Jurkat, Clone E6-1 (cell line): ENCODE results near the gene NAV3.

Source experiments
- DNase-seq: peaks from one replicate; pipeline ENCODE4 v3.0.0-alpha.2; 2011; ENCODE audit warnings: low read depth, low spot score
- H3K4me3 ChIP-seq: 2 replicates; pipeline ENCODE4 v1.5.1; 2011; ENCODE audit warnings: mild to moderate bottlenecking, low read length, control low read depth, moderate library complexity

Gene NAV3

DNA sequence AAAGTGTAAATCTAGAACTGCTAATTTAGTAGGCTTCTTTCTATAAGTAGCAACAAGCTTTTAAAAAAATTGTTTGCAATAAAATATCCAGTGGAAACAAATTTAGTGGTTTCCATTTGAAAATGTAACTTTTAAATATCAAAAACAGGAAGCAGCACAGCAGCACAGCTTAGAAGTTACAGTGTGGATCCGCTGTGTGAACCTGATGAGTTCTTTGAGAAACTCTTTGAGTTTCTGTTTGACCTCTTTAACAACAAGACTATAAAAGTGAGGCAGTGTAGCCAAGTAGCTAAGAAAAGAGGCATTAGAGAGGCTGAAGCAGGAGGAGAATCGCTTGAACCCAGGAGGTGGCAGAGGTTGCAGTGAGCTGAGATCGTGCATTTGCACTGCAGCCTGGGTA, 178.3 kb downstream of the NAV3 start:
- no peak overlapping the region for H3K4me3 ChIP-seq
- DNase-seq, result no peak

DNA sequence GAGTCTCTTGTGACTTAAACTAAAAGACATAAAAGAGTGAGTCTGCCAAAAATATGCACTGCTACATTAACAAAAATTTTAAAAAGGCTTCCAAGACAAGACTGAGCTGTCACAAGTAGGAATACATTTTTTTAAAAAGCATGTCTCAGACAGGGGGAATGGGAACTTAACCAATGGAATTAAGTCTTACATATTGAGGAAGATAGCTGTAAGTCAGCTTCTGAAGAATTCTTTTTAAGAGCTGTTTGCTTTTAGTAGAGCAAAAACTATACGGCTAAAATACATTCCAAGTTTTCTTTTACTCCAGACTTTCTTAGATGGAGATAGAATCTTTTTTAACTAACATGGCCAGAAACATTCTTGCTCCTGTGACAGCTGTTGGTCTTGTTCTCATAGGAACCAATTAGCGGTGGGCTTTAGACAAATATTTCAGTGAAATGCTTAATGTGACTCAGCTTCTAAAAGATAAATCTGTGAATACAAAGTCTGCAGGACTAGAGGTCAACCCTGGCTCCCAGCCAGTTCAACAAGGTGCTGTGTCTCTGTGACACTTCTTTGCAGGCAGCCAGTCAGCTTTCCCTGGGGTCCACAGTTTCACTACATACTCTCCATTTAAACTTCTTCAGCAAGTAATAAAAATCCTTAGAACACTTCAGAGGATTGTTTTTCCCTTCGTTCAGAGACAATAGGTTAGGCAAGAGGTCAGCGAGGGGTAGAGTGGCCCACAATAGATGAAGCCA, 187.6 kb downstream of the NAV3 start:
- no peak overlapping the region for H3K4me3 ChIP-seq
- DNase-seq, result no peak

DNA sequence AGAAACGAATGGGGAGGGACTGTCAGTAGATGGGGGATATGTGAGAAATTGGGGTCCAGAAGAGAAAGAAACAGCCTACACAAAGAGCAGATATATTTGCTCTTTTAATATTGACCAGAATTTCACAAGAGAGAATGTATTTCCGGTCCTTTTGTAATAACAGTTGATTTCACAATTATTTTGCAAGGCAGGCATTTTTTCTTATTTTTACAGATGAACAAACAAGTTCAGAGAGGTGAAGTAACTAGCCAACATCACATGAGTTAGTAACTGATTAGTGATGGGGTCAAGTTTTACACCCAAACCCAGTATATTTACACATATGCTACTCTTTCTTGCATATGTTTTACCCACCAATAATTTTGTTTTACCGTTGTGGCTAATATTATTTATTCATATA, 188.2 kb downstream of the NAV3 start:
- no peak for DNase-seq
- no peak overlapping the region for H3K4me3 ChIP-seq

DNA sequence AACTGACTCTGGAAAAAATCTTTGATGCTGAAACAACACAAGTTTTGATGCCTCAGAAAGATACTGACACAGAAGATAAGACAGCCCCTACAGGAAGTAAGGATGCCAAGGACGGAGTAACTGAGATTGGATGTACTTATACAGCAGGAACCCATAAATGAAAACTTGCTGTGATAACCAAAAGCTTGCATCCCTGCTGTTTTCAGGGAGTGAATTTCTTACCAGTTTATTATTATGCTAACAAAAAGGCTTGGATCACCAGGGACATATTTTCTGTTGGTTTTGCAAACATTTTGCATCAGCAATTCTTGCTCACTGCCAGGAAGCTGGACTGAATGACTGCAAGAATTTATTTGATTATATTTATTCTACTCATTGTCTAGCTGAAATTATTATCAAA, 197.7 kb downstream of the NAV3 start:
- DNase-seq, result no peak

DNA sequence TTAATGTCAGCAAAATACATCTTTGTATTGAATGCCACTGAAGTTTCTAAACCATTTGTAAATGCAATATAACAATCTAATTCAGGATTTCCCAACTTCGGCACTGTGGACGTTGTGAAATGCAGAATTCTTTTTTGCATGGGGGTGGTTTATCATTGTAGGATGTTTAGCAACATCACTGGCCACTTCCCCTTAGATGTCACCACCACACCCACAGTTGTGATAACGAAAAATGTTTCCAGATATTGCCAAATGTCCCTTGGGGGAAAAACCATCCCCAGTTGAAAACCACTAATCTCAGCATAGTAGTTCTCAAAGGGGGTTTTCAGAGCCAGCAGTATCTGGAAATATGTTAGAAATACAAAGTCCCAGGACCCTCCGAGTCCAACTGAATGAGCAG, 203.3 kb downstream of the NAV3 start:
- DNase-seq, result no peak
- no peak overlapping the region for H3K4me3 ChIP-seq

More for the DNA sequence above, 197.7 kb downstream of the NAV3 start:
- no peak overlapping the region for H3K4me3 ChIP-seq

DNA sequence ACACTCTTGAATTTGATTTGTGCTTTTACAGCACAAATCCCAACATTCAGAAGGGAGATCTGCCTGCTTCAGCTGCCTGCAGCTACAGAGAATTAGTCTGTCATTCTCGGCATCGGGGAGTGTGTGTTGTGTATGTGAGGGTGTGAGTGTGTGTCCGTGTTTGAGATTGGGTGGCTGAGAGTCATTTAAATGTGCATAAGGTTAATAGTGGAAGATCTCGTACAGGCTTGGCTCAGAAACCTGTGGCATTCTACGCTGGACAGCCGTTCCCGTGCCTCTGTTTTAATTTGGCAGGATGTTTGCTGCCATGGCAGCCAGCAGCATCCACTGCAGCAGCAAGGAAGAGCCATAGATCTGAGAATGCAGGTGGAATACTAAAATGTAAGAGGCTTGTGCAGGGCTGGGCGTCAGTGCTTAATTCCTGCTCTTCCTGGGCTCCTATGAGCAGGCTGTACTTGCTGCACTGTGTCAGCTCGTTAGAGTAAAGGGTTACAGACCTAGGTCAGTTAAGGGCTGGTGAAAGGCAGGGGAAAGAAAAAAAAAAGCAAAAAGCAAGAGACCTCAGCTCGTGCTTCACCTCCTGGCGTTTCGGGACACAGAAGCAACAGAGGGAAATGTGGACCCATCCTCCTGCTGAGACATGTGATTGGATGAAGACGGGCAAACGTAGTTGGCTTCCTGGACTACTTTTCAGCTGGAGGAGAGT, 205.4 kb downstream of the NAV3 start:
- DNase-seq, result no peak
- H3K4me3 ChIP-seq, result no peak overlapping the region

DNA sequence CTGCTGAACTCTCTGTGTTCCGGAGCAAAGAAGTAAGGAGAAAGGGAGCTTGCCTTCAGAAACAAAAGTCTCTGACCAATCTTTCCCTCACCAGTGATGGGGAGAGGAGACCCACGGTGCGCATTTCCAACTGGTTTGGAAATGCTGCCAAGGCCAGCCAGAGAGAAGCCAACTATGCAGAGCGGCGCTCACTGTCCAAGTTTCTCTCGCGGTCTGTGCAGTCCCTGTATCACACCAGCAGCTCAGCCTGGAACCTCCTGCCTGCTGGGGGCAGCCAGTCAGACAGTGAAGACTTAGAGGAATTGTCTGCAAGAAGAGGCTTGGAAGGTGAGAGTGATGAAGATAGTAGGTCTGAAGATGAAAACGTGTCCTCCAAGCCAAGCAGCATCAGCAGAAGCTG, 206.2 kb downstream of the NAV3 start:
- no peak overlapping the region for H3K4me3 ChIP-seq
- no peak for DNase-seq

DNA sequence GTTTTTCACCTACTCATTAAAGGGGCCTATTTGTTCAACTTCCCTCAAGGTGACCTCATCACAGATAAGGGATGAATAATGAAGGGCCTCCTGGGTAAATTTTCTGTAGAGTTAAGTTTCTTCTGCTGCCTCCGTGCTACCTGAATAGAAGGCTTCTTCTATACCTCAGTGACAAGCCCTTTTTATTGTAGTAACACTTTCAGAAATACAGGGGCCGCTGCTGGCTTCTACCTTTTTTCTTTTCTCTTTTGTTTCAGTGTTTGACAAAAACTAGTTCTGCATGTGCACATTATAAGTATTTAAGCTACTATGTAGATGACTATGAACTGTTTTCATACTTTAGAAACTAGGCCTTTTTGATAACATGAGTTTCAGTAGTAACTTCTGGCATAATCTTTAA, 207.0 kb downstream of the NAV3 start:
- H3K4me3 ChIP-seq, result no peak overlapping the region
- no peak for DNase-seq

DNA sequence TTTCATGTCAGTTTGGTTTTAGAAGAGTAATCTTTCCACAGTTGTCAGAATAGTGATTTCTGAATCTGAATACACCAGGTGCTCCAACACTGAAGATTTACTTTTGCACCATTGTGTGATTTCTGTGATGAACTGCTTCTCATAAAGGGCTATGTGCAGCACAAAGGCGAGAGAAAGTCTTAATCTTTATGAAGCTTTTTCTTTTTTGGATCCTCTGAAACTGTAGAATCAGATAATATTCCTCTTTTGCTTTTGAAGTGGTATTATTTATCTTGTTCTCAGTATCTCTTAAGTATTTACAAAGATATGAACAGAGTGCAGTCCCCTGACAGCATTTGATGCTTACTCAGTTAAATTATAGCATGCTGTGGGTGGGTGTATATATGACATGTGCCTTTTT, 207.8 kb downstream of the NAV3 start:
- no peak for DNase-seq

DNA sequence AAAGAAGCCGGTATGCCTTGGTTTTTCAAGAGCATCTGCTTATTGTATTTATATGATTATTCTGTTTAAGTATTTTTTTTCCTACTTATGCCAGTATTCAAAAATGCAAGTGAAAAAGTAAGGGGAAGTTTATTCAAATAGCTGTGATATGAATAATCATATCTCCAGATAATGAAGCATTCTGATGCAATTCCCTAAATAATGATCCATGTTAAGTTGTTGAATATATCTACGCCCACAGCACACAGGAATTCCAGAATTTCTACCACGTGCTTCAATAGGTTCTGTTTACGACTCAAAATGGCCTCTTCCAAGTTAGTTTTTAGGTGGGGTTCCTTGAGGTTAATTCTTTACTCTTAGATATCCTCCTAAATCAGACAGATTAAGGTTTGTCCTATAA, 208.3 kb downstream of the NAV3 start:
- H3K4me3 ChIP-seq, result no peak overlapping the region
- DNase-seq, result no peak

More for the DNA sequence above, 207.8 kb downstream of the NAV3 start:
- no peak overlapping the region for H3K4me3 ChIP-seq

DNA sequence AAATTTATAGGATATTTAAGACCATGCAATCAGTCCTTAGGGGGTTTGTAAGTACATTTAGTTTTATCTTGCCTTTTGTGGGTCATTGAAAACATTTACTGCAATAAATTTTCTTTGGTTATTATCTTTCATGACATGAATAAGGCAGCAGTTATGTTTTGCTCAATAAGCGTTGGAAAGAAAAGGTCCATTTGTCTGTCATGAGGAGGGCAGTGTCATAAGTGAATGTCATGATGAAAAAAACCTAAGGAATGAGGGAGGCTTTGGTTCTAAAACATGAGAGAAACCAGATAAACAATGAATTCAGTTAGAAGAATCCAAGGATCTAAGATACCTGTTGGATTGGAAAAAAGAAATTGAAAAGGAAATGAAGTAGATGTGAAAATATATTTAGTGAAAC, 209.4 kb downstream of the NAV3 start:
- H3K4me3 ChIP-seq, result no peak overlapping the region
- DNase-seq, result no peak

DNA sequence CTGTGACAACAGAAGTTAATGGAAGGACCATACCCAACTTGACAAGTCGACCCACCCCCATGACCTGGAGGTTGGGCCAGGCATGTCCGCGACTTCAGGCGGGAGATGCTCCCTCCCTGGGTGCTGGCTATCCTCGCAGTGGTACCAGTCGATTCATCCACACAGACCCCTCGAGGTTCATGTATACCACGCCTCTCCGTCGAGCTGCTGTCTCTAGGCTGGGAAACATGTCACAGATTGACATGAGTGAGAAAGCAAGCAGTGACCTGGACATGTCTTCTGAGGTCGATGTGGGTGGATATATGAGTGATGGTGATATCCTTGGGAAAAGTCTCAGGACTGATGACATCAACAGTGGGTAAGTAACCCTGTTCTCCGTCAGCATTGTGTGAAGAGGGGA, 220.1 kb downstream of the NAV3 start:
- no peak overlapping the region for H3K4me3 ChIP-seq
- no peak for DNase-seq

DNA sequence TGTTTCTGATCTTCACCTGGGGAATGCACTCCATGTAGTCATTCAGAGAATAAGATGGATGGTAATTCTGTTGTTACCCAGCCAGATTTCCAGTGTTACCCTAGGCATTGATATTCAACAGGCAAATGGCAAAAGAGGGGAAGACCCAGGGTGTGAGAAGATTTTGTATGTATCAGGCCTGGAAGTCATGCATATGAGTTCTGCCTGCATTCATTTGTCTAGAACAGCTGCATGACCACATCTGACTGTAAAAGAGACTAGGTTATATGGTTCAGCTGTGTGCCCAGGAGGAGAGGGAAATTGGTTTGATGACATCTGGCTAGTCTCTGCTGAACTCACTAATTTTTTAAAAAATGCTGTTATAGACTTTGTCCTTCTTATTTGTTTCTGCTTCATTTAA, 224.9 kb downstream of the NAV3 start:
- no peak for DNase-seq
- no peak overlapping the region for H3K4me3 ChIP-seq

DNA sequence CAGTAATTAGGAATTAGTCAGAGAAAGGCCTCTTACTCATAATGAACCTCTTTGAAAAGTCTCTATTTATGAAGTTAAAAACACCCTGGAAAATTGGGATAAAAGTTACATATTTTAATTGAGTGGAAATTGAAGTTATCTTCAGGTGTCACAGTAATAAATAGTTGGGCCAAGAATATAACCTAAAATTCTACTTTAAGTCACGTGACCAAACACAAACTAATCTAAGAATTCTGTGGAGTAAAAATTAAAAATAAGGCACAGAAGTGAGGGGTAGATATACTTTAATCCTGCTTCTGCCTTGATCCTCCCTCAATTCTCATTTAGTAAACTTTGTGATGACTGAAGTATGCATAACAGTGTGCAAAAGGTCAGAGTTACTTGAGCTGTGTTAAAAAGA, 226.4 kb downstream of the NAV3 start:
- no peak for DNase-seq
- H3K4me3 ChIP-seq, result no peak overlapping the region

DNA sequence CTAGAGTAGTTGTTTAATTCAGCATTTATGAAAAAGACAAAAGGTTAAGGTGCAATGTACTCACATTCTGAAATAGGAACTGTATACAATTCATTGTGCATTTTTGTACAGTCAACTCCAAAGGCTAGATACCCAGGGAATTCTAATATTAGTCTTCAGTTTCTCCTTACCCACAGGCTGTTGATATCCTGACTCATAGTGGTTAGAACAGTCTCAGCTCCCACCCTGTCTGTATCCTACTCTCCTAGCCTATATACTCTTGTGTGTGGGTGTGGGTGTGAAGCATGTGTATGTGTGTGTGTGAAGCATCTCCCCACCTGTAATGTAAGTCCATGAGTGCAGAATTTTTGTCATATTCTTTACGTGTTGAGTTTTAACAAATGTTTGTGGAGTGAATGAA, 229.5 kb downstream of the NAV3 start:
- DNase-seq, result no peak
- H3K4me3 ChIP-seq, result no peak overlapping the region

DNA sequence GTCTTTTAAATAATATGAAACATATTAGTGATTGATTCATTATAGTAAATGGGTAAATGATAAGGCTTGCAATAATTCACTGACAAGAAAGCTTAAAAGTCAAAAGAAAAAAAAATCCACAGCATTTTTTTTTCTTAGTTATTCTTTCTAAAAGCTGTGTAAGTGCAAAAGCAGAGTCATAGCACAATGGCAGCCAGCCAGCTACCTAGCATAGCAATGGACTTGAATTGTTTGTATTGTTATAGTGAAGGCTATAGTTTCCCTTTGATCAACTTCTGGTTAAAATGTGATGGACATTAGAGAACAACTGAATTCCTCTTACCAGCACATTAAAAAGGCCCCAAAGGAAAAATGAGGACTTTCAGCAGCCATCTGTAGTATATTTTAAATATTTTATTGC, 232.1 kb downstream of the NAV3 start:
- no peak for DNase-seq
- H3K4me3 ChIP-seq, result no peak overlapping the region

DNA sequence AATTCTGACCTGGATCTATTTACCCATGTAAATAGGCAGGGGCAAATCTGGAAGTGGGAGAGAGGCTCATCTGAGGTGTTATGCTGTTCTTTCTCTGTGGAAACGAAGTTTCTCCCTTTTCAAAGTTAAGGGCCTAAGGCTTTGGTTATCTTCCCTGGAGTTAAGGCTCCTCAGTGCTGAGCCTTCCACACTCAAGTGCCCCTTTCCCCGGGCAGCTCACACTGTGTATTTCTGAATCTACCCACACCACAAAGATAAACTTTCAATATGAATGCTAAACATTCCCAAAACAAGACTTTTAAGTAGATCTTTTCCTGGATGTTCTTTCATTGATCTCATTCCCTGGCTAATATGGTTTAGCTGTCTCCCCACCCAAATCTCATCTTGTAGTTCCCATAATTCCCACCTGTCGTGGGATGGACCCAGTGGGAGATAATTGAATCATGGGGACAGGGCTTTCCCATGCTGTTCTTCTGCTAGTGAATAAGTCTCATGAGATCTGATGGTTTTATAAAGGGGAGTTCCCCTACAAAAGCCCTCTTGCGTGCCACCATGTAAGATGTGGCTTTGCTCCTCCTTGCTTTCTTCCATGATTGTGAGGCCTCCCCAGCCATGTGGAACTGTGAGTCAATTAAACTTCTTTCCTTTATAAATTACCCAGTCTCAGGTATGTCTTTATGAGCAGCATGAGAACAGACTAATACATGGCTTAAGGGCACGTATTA, 251.1 kb downstream of the NAV3 start:
- DNase-seq, result no peak
- no peak overlapping the region for H3K4me3 ChIP-seq

DNA sequence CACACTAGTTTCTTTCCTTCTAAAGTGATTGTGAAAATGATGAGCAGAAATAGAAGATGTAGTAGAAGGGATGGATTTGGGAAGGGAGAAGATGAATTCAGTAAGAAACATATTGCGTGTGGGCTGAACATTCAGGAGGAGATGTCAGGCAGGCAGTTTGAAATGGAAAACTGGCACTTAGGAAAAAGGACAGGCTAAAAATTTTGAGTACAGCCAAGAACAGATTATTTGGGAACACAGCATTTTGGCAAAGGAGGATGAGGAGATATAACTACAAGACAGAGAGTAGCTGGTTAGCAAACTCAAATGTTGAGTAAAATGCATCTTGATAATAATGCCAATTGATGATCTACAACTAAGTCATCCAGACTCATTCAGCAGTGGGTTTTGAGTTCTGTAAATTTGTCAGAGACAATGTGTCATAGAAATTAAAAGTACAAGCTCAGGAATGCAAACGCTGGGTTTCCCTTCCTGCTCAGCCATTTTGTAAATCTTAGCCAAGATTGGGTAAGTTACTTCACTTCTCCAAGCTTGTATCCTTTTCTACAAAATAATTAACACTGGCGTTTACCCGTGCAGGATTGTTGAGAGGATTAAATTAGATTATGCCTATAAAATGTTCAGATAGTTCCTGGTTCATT, 255.0 kb downstream of the NAV3 start:
- DNase-seq, result no peak
- no peak overlapping the region for H3K4me3 ChIP-seq

DNA sequence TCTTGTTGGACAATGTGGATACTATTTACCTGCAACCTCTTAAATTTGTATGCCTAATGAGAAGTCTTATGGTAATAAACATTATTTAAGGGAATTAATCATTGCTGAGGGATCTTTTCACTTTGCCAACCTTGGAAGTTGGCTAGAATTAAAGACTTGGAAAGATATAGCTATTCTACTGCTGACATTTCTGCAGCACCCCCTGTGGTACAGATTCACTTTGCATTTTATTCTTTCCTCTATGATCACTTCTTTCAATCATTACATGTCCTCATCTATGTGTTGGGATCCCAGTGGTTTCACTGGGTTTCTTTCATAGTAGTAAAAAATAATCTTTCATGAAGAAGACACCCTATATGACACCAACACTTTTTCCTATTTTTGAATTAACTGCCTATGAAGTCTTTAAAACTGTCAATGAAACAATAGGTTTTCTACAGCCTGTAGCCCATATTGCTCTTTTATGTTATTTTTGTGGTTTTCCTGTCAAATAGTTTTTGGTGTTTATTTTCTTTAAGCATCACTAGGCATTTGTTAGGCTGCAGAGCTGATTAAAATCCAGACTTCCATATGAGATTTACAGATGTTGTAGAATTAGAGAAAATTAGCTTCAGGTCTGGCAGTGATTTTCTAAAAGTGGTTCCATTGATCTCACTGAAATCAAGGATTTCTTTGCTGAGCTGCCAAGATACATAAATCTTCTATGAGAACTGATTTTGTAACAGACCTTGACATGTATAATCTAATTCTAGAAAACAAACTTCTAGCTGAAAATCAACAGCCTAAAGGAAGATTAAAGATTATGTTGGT, 256.1 kb downstream of the NAV3 start:
- no peak overlapping the region for H3K4me3 ChIP-seq
- no peak for DNase-seq
